Spleen (tissue), 7 donors: ENCODE results near the gene REXO1.

ENCODE experiments used
- CTCF ChIP-seq, 11 experiments: fragments of 200-600 bp in 7 of 11; fragments of 450-650 bp in 4 of 11; sonication (generic) in 4 of 11; IDR thresholded peaks in 8 of 11; conservative IDR thresholded peaks in 3 of 11; 1 replicate in 7 of 11; 2 replicates in 4 of 11; pipeline versions ENCODE4 v1.4.0 to v1.8.0; 2016 to 2021; ENCODE audit warnings: antibody characterized with exemption in 11 of 11, inconsistent platforms in 4 of 11, mild to moderate bottlenecking in 1 of 11
- POLR2AphosphoS5 ChIP-seq, 3 donors: sonication (generic); formaldehyde crosslinking; IDR thresholded peaks; one replicate each; pipeline ENCODE4 v1.5.1; 2017; ENCODE audit warnings: antibody characterized with exemption in 3 of 3
- donor health status: DM: no; HTN: no; CAD: no; lungs with moderate emphysema.
- donor health status: DM: no; HTN: no; CAD: no.
- donor health status: DM: no; HTN: no; CAD: no.

DNA sequence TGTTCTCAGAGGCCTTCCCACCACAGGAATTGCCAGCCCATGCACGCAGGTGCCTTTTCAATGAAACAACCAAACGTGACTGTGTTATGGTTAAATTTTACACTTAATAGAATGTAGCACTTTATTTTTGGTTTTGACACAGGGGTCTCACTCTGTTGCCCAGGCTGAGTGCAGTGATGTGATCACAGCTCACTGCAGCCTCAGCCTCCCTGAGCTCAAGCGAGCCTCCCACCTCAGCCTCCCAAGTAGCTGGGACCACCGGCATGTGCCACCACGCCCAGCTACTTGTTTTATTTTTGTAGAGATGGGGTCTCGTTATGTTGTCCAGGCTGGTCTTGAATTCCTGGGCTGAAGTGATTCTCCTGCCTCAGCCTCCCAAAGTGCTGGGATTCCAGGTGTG lies 43.4 kb downstream of the REXO1 start:
- TF ChIP-seq CTCF (IDR thresholded peaks at IDR 0.05 in 8 of 11, conservative IDR thresholded peaks at IDR 0.05 in 3 of 11) (no peak), POLR2AphosphoS5 (IDR thresholded peaks at IDR 0.05) (no peak)
